ENCODE measurements around the gene MICALL2.

MICALL2 gene

GRCh38 chr7:1458683-1459511 lies at the start of gene MICALL2:
Gene MICALL2 (minus strand): TSS chr7:1459470. CDS start chr7:1459326, 144 bp downstream.
- DNase-seq: no peak

DNA sequence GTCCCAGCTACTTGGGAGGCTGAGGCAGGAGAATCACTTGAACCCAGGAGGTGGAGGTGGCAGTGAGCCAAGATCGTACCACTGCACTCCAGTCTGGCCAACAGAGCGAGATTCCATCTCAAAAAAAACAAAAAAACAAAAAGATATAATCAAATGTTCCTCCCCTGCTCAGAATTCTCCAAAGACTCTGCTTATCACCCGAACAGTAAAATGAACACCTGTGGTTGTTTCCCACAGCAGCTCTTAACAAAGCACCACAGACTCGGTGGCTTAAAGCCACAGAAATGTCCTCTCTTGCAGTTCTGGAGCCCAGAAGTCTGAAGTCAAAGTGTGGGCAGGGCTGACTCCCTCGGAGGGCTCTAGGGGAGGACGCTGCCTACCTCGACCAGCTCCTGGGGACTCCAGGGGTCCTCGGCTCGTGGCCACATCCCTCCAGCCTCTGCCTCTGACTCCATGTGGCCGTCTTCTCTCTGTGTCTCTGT lies 49.0 kb upstream of the MICALL2 start:
- DNase-seq: no peak

- DNase-seq: no peak
Observed at GRCh38 chr7:1505731-1506550, 46.7 kb upstream of the MICALL2 start.

- peak; percentile 35 for DNase-seq
Observed at GRCh38 chr7:1503816-1504775, 44.8 kb upstream of the MICALL2 start, which contains the start of gene INTS1. Gene INTS1 (minus strand): TSS chr7:1504389. CDS start chr7:1503960, 429 bp downstream.

DNA sequence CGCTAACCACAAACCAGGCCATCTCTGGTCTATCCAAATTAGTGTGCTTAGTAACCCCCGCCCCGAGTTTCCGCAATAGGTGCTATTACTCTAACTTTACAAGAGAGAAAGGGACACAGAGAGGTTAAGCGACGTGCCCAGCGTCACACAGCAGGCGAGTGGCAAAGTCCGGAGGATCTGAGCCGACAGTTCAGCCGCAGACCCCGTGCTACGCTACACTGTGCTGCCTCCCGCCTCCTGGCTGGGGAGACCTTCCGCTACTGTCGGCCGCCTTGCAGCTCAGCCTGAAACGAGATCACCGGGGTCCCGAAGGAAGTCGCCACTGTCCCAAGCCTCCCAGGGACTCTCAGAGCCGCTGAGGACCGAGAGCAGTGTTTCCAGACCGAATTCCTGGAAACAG lies 44.1 kb upstream of the MICALL2 start:
- DNase-seq: no peak

GRCh38 chr7:1502845-1503244 lies 43.6 kb upstream of the MICALL2 start:
- no peak for DNase-seq

DNA sequence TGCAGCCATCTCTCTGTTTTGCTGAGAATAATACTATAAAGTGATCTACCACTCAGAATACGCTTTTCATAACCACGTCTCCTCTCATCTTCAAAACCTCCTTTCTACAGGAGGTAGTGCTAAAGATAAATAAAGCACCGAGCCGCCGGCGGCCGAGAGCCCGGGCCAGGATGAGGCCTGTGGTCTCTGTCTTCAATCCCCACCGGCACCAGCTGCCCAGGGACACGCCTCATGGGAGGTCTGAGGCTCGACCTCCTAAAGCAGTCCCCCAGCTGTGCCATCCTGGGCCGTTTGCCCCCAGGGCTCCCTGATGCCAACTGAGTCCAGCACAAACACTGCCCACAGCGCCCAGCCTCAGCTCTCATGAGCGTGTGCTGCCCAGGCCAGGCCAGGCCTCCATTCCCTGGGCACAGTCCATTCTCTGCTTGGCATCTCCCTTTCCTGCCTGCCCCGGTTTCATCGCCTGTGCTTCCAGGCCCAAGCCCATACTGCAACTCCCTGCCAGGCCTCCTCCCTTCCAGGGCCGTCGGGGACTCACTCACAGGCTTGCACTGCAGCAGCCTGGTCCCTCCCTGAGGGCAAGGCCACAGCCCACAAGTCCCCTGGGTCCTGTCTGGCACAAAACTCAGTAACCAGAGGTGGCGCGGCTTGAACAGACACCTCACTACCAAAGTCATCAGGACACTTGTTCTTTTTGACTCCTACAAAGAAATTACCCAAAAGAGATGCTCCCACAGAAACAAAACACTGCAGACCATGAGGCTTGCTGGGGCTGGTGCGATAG lies 42.4 kb upstream of the MICALL2 start:
- DNase-seq: no peak

- no peak for DNase-seq
Observed at GRCh38 chr7:1500064-1500807, 41.0 kb upstream of the MICALL2 start.

- no peak for DNase-seq
Observed at GRCh38 chr7:1499367-1500029, 40.2 kb upstream of the MICALL2 start.

GRCh38 chr7:1498370-1499305 lies 39.4 kb upstream of the MICALL2 start:
- DNase-seq: no peak

DNA sequence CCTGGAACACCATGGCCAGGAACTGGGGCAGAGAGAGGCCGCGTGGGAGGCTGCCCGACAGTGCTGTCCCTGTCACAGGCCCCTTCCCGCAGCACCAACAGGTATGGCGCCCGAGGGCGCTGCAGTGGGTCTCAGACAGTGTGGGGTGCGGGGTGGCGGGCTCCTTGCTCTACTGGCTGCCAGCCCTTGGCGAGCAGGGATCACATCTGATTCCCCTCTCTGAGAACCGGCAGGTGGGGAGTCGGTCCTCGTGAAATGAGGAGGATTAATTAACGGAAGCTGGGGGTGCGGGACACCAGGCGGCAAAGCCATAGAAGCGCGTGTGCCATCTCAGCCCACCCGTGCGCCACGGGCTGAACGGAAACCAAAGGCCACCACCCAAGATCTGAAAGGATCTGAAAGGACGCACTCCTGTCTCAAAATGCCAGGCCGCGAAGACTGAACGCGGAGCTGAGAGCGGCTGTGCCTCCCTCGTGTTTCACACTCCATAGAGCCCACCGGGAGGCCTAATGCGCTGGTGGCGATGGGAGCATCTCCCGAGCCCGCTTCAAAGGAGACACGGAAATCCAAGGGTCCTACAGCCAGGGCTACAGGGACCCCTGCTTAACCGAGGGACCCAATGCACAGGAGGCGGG lies 38.1 kb upstream of the MICALL2 start:
- DNase-seq: no peak

DNA sequence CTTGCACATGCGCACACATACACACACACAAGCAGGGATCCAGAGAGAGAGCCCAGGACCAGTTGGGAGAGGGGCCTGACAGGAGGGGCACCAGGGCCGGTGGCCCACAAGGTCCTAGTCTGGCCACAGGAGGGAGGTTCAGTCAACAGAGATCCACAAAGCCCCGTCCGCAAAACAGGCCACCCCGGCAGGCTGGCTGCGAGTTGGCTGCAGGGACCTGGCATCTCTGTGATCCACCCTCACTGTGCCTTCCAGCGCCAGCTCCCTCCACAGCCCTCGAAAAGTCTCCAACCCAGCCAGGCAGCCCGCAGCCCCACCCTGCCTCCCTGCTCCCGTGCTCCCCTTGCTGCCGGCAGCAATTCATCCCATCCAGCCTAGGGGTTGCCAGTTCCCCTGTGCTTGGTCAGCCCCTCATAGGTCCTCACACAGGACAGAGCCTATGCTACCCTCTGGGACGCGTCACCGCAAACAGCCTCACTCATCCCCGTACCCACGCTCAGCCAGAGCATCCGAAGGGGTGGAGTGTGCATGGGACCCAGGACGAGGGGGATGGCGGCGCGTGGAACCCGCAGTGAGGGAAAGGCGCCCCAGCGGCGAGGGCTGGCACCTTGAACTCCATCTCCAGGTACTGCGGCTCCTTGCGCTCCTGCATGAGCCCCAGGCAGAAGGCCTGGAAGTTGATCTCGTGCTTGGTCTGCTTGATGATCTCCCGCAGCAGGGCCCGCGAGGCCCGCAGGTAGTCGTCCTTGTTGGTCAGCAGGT lies 37.4 kb upstream of the MICALL2 start:
- no peak for DNase-seq

DNA sequence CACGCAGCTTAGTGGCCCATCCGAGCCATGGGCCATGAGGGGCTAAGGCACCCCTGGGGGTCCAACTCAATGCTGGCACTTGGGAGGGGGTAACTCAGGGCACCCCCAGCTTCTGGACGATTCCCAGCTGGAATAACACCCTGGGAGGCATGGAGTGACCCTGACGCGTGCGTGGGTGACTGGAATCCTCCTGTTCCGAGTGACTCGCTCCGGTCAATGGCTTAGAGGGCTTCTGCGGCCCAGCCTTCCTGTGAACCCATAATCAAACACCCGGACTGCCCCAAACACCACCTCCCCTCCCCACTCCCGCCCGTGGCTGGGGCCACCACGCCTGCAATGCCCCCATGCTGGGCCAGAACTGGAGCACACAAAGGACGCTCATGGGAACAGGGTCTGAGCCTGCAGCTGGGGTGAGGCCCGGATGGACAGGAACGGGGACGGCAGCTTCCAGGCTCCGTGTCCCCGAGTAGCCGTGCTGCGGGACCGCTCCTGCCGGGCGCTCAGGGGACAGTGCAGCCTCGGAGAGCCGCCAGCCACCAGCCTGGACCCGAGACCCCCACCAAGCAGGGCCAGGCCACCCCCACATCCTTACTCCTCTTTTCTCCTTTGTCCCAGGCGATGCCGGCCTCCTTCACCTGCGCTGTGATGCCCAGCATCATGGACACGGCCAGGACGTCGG lies 36.4 kb upstream of the MICALL2 start:
- DNase-seq: no peak

DNA sequence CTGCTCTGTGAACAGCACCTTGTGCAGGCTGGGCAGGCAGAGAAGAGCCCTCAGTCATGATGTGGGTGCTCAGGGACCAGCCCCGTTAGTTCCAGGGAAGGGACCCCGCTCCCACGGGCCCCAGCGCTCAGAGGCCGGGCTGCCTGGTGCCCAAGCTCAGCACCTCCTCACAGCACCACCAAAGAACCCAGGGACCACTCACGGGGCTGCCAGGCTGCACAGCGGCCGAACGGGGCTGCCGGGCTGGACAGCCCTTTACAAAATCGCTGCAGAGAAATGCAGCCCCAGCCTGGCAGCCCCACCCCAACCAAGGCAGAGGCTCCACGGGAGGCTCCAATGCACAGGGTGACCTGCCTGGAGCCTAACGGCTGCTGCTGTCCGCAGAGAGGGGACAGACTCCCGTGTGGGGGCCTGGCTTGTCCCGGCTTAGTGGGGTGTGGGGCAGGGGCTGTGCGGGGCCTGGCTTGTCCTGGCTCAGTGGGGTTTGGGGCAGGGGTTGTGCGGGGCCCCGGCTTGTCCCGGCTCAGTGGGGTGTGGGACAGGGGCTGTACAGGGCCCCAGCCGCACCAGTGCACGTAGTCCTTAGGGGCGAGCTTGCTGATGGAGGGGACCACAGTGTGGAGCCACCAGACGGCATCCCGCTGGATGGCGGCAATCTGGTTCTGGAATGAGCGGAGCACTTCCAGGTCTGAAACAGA lies 35.7 kb upstream of the MICALL2 start:
- DNase-seq: no peak

- DNase-seq: no peak
Observed at GRCh38 chr7:1494447-1494846, 35.2 kb upstream of the MICALL2 start.

- no peak for DNase-seq
Observed at GRCh38 chr7:1493571-1493970, 34.3 kb upstream of the MICALL2 start.

DNA sequence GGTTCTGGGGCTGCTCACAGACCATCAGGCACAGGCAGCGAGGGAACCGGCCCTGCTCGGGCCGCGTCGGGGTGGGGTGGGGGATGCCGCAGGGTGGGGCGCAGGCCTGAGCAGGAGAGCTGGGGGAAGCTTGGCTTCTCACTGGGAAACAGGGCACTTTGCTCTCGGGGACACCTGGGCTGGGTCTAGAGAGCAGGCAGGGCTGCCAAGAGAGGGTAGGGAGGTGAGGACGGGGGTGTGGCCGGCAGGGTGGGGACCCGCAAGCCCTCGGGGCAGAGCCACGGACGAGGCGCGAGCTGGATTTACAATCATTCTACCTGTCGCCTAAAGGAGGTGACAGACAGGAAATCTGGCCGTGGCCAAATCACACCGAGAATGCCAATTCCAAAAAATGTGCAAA lies 33.9 kb upstream of the MICALL2 start:
- no peak for DNase-seq

Data from SIG-M5 (cell line).